Stimulated activated CD4-positive, alpha-beta T cell treated with anti-CD3 and anti-CD28 coated beads, Interleukin-1b, Interleukin-23, amount 100 ng/mL, for 1 hour (primary cell): Measurements from ENCODE around the gene SMPD2.

Source experiments
- DNase-seq, 2 donors: peaks; one replicate each; pipeline ENCODE4 v3.0.0-alpha.2; 2020; ENCODE audit warnings: low read depth in 2 of 2

The SMPD2 gene

GRCh38 chr6:109440331-109441068, at the start of gene SMPD2, which contains the start of gene PPIL6:
Gene SMPD2, plus strand, starts transcription at chr6:109440724. Its CDS starts 398 bp downstream, at chr6:109441122.
Gene PPIL6, minus strand, starts transcription at chr6:109440628. Its CDS starts 38 bp downstream, at chr6:109440590.
- peak; percentile 45 to 60 for DNase-seq

- DNase-seq: no peak
Measured at GRCh38 chr6:109393157-109393885, 47.2 kb upstream of the SMPD2 start.

- DNase-seq: no peak
Measured at GRCh38 chr6:109393886-109394281, 46.6 kb upstream of the SMPD2 start.

- DNase-seq: no peak
Measured at GRCh38 chr6:109396046-109396718, 44.3 kb upstream of the SMPD2 start.

GRCh38 chr6:109397020-109397419, 43.5 kb upstream of the SMPD2 start:
- DNase-seq: no peak

- no peak for DNase-seq
Measured at GRCh38 chr6:109406196-109406595, 34.3 kb upstream of the SMPD2 start.

GRCh38 chr6:109411034-109411433, 29.5 kb upstream of the SMPD2 start:
- DNase-seq: no peak

GRCh38 chr6:109417646-109418045, 22.9 kb upstream of the SMPD2 start:
- DNase-seq: no peak

- no peak for DNase-seq
Measured at GRCh38 chr6:109420751-109421150, 19.8 kb upstream of the SMPD2 start.

GRCh38 chr6:109421184-109421583, 19.3 kb upstream of the SMPD2 start:
- DNase-seq: no peak

GRCh38 chr6:109424946-109425345, 15.6 kb upstream of the SMPD2 start:
- DNase-seq: no peak

GRCh38 chr6:109428889-109429477, 11.5 kb upstream of the SMPD2 start:
- no peak for DNase-seq

GRCh38 chr6:109429496-109429895, 11.0 kb upstream of the SMPD2 start:
- no peak for DNase-seq

- no peak for DNase-seq
Measured at GRCh38 chr6:109434456-109434855, 6.1 kb upstream of the SMPD2 start.

- no peak for DNase-seq
Measured at GRCh38 chr6:109436041-109436440, 4.5 kb upstream of the SMPD2 start.

- DNase-seq: no peak
Measured at GRCh38 chr6:109441069-109441816, 719 bp downstream of the SMPD2 start.

GRCh38 chr6:109442393-109442924, 1.9 kb downstream of the SMPD2 start:
- no peak for DNase-seq

- DNase-seq: no peak
Measured at GRCh38 chr6:109443425-109443950, 3.0 kb downstream of the SMPD2 start.

GRCh38 chr6:109445382-109445781, 4.9 kb downstream of the SMPD2 start:
- no peak for DNase-seq

- DNase-seq: no peak
Measured at GRCh38 chr6:109446072-109446471, 5.5 kb downstream of the SMPD2 start.

- DNase-seq: no peak
Measured at GRCh38 chr6:109446541-109446940, 6.0 kb downstream of the SMPD2 start.
